ENCODE data around the gene GP1BB.

DNA sequence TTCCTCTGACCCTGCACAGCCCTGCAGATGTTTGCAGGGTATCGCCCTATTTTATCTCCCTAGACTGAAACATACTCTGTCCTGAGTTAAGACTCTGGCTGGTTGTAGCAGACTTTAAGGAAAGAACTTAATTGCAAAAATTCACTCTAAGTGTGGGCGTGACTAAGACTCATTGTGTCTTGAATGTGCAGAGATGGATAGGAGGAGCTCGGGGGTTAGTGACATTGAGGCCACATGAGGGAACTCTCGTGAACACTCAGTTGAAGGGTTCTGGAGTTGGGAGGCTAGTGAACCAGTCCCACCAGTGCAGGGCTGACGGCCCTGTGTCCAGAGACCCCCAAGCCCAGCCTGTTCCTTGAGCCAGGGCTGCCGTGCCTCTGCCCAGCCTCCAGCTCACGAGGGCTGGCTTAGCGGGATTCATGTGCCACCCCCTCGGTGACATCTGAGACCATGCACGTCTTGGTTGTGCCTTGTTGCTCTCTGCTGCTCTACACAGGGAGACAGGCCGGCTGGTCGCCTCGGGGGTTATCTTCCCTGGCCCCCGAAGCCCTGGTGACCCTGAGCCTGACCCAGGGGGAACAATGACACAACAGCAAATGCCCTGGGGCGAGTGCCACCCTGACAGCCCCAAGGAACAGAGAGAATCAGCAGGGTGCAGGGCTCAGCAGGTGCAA lies 25.8 kb downstream of the GP1BB start:
- no peak for TF ChIP-seq POLR2A (IDR thresholded peaks at IDR 0.05)
- TF ChIP-seq CTCF (IDR thresholded peaks at IDR 0.05): no peak
